ENCODE data around the gene TPM4. TPM values are rescaled to one million over a fixed set of nuclear protein-coding genes. Genes with fewer than 3 reads are reported as not detected.

The TPM4 gene
- total RNA-seq, 2 donors from 2014 or later, result 379 TPM

DNA sequence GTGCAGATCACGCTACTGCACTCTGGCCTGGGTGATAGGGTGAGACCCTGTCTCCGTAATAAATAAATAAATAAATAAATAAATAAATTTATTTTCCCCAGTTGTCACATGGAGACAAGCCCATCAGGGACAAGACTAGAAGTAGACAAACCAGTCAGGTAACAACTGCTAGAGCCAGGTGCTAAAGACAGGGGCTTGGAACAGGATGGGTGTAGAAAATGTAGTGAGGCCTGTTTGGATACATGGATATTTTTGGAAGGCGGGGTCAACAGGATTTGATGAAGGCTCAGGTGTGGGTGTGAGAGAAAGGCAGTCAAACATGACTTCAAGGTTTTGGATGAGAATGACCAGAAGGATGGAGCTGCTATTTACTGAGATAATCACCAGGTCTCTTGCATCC is 27.7 kb upstream of the TPM4 start:
- no peak overlapping the region for H3K27ac ChIP-seq
- WGBS, result 55% methylated on average over 3 of the region's 3 CpGs
- H3K4me1 ChIP-seq (replicated peaks), result no peaks in the 10 kb centered on the region
- H3K27me3 ChIP-seq (replicated peaks; ENCODE audit: insufficient read depth), result no peaks in the 10 kb centered on the region
- H3K4me3 ChIP-seq, result no peak overlapping the region
- no peak for DNase-seq (ENCODE audit: low spot score)
- H3K9me3 ChIP-seq, result no peaks in the 10 kb centered on the region
- no peak for TF ChIP-seq CTCF (IDR thresholded peaks at IDR 0.05)
- TF ChIP-seq POLR2AphosphoS5 (IDR thresholded peaks at IDR 0.05), result no peak
- TF ChIP-seq POLR2A (IDR thresholded peaks at IDR 0.05), result no peak
- intact Hi-C loops (cut with DNase I), result no loop called here
- no peaks in the 10 kb centered on the region for H3K36me3 ChIP-seq

DNA sequence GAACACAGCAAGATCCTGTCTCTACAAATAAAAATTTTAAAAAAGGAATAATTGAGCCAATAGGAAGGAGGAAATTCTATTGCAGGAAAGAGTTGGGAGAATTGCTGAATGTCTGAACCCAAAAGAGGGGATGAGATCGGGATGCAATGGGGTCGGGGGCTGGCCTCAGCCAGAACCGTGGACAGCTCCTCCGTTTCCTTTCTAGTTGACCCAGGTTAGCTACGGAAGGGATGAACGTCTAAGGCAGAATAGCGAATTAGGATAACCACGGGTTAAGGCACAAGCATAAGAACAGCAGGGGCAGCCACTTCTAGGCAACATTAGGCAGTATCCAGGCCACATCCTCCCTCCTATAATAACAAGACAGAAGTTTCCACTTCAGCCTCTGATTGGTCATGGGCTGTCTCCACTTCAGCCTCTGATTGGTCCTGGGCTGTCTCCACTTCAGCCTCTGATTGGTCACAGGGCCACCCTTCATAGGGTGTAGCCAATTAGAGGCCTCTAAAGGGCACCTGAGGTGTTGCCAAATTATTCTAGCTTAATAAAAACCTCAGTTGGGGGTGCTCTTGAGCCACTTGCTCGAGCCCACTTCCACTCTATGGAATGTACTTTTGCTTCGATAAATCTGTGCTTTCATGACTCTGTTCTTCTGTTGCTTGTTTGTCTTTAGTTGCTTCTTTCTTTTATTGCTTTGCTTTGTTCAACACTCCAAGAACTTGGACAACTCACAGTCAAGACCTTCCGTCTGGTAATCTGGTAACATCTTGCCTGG is 24.9 kb upstream of the TPM4 start:
- no peaks in the 10 kb centered on the region for H3K36me3 ChIP-seq
- DNase-seq (ENCODE audit: low spot score), result no peak
- intact Hi-C loops (cut with DNase I), result no loop called here
- H3K9me3 ChIP-seq, result no peaks in the 10 kb centered on the region
- H3K4me1 ChIP-seq (replicated peaks), result no peaks in the 10 kb centered on the region
- TF ChIP-seq POLR2AphosphoS5 (IDR thresholded peaks at IDR 0.05) (no peak), POLR2A (IDR thresholded peaks at IDR 0.05) (no peak), CTCF (IDR thresholded peaks at IDR 0.05) (no peak)
- H3K27me3 ChIP-seq (replicated peaks; ENCODE audit: insufficient read depth), result no peaks in the 10 kb centered on the region
- no peak overlapping the region for H3K4me3 ChIP-seq
- WGBS, result 43% methylated on average over 11 of the region's 11 CpGs
- H3K27ac ChIP-seq, result no peak overlapping the region

DNA sequence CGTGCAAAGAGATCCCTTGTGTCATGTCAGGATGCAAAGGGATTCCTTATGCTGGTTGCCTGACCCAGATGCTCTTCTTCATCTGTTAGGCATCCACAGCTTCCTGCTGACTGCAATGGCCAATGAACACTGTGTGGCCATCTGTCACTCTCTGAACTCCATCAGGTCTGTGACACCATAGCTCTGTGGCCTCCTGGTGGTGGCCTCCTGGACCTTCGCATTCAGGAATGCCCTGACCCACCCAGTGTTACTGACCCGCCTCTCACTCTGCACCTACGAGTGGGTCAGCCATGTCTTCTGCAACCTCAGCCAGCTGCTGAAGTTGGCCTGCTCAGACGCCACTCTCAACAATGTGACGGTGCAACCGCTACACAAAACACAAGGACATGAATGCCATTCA is 23.9 kb upstream of the TPM4 start:
- no peaks in the 10 kb centered on the region for H3K9me3 ChIP-seq
- H3K27ac ChIP-seq, result no peak overlapping the region
- DNase-seq (ENCODE audit: low spot score), result no peak
- no peak overlapping the region for H3K4me3 ChIP-seq
- 81% methylated on average over 7 of the region's 7 CpGs for WGBS
- intact Hi-C loops (cut with DNase I), result no loop called here
- TF ChIP-seq POLR2A (IDR thresholded peaks at IDR 0.05) (no peak), CTCF (IDR thresholded peaks at IDR 0.05) (no peak), POLR2AphosphoS5 (IDR thresholded peaks at IDR 0.05) (no peak)
- no peaks in the 10 kb centered on the region for H3K4me1 ChIP-seq (replicated peaks)
- no peaks in the 10 kb centered on the region for H3K27me3 ChIP-seq (replicated peaks; ENCODE audit: insufficient read depth)
- H3K36me3 ChIP-seq, result no peaks in the 10 kb centered on the region

DNA sequence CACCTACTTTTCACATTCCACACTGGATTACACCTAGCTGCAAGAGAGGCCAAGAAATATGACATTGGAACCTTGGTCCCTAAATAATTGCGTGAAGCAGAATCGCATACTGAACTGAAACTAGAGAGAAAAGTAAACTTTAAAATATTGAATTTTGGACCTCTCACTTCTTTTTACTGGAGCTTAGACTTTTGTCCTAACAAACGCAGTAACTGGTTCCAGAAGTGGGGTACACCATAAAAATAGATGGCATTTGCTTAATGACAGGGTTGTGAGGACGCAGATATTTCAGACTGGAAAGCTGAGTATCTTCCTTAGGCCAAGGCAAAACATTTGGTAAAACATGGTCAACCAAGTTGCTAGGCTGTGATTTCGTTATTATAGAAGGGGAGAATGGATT is 19.2 kb upstream of the TPM4 start:
- 51% methylated on average over 5 of the region's 5 CpGs for WGBS
- no peaks in the 10 kb centered on the region for H3K4me1 ChIP-seq (replicated peaks)
- intact Hi-C loops (cut with DNase I), result no loop called here
- H3K9me3 ChIP-seq, result no peaks in the 10 kb centered on the region
- DNase-seq (ENCODE audit: low spot score), result no peak
- H3K4me3 ChIP-seq, result no peak overlapping the region
- no peaks in the 10 kb centered on the region for H3K36me3 ChIP-seq
- no peaks in the 10 kb centered on the region for H3K27me3 ChIP-seq (replicated peaks; ENCODE audit: insufficient read depth)
- H3K27ac ChIP-seq, result no peak overlapping the region
- no peak for TF ChIP-seq POLR2A (IDR thresholded peaks at IDR 0.05)
- no peak for TF ChIP-seq POLR2AphosphoS5 (IDR thresholded peaks at IDR 0.05)
- no peak for TF ChIP-seq CTCF (IDR thresholded peaks at IDR 0.05)

DNA sequence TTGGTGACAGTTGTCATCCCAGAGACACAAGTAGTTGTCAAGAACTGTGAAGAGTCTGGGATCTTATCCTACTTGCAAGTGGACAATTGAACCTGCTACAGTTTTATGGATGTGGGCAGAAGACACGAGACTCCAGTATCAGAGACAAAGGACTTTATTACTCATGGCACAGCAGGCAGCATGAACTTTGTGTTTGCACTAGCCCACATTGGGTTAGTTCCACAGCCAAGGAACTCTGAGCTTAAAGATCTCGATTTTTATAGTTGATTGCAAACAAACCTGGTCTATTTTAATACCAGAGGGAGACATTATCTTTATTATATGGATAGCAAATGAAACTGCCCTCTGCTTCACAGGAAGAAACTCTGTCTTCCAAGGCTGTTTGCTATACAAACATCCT is 16.0 kb upstream of the TPM4 start:
- H3K9me3 ChIP-seq, result no peaks in the 10 kb centered on the region
- peak overlapping the region in 1 of 2 donors; percentile 34 for H3K27ac ChIP-seq
- no peak for TF ChIP-seq POLR2A (IDR thresholded peaks at IDR 0.05)
- TF ChIP-seq POLR2AphosphoS5 (IDR thresholded peaks at IDR 0.05), result peak; percentile 36
- no peak for TF ChIP-seq CTCF (IDR thresholded peaks at IDR 0.05)
- intact Hi-C loops (cut with DNase I), result no loop called here
- WGBS, result 27% methylated on average over 2 of the region's 2 CpGs
- DNase-seq (ENCODE audit: low spot score), result no peak
- no peak overlapping the region for H3K4me3 ChIP-seq
- H3K27me3 ChIP-seq (replicated peaks; ENCODE audit: insufficient read depth), result no peaks in the 10 kb centered on the region
- no peaks in the 10 kb centered on the region for H3K4me1 ChIP-seq (replicated peaks)
- H3K36me3 ChIP-seq, result no peaks in the 10 kb centered on the region

Data from prostate gland (tissue), 2 donors.